HepG2 (cell line): ENCODE results near the gene IVD. TPM values are rescaled to one million over a fixed set of nuclear protein-coding genes. Genes with fewer than 3 reads are reported as not detected.

Experiments
- CBX2 ChIP-seq, 2 experiments: fragments of 200-600 bp in 1 of 2; sonication (generic); formaldehyde crosslinking in 1 of 2; IDR thresholded peaks; 2 replicates each; pipeline versions ENCODE4 v1.7.0 to v1.8.1; 2018 to 2022; ENCODE audit warnings: low read depth in 2 of 2, low read length in 1 of 2, mild to moderate bottlenecking in 1 of 2, missing genetic modification reagents in 1 of 2
- CREB3 ChIP-seq: sonication (generic); formaldehyde crosslinking; IDR thresholded peaks from 2 replicates; pipeline ENCODE4 v1.5.0; 2020; ENCODE audit warnings: missing genetic modification reagents
- EED ChIP-seq: sonication (generic); formaldehyde crosslinking; IDR thresholded peaks from 2 replicates; pipeline ENCODE4 v1.5.0; 2020; ENCODE audit warnings: mild to moderate bottlenecking, missing genetic modification reagents
- ELF4 ChIP-seq: sonication (generic); formaldehyde crosslinking; IDR thresholded peaks from 2 replicates; pipeline ENCODE4 v1.5.0; 2020; ENCODE audit warnings: missing genetic modification reagents, mild to moderate bottlenecking, moderate library complexity, borderline replicate concordance
- HDAC1 ChIP-seq: sonication (generic); formaldehyde crosslinking; IDR thresholded peaks from 2 replicates; pipeline ENCODE4 v1.5.1; 2020; ENCODE audit warnings: mild to moderate bottlenecking, missing genetic modification reagents
- RFX3 ChIP-seq: IDR thresholded peaks from 2 replicates; pipeline ENCODE4 v1.6.1; 2016; ENCODE audit warnings: missing biosample characterization, missing genetic modification reagents
- TCF7 ChIP-seq: sonication (generic); IDR thresholded peaks from 2 replicates; pipeline ENCODE4 v1.6.1; 2016; ENCODE audit warnings: antibody characterized with exemption, low read depth
- ZNF275 ChIP-seq: sonication (generic); formaldehyde crosslinking; IDR thresholded peaks from 2 replicates; pipeline ENCODE4 v1.8.0; 2022; ENCODE audit warnings: missing genetic modification reagents, mild to moderate bottlenecking, inconsistent platforms, borderline replicate concordance
- ZNF333 ChIP-seq: sonication (generic); formaldehyde crosslinking; IDR thresholded peaks from 2 replicates; pipeline ENCODE4 v1.4.0; 2020; ENCODE audit warnings: mild to moderate bottlenecking, missing genetic modification reagents, borderline replicate concordance
- ZNF503 ChIP-seq: sonication (generic); formaldehyde crosslinking; IDR thresholded peaks from 2 replicates; pipeline ENCODE4 v1.4.0; 2020; ENCODE audit warnings: missing genetic modification reagents
- ZNF564 ChIP-seq: sonication (generic); formaldehyde crosslinking; IDR thresholded peaks from 2 replicates; pipeline ENCODE4 v1.8.1; 2023; ENCODE audit warnings: mild to moderate bottlenecking, missing genetic modification reagents
- polyA plus RNA-seq, 8 experiments: library from polyadenylated mRNA; depleted of rRNA in 3 of 8; stranded (reverse) in 7 of 8; unstranded in 1 of 8; fragments of >200 nt; fragmentation: Illumina TruSeq in 4 of 8; extraction: Trizol in 4 of 8; gene quantifications; 2 replicates each; pipeline versions ENCODE4 v1.2.1 to v1.2.3, GENCODE V29; 2011 to 2016; ENCODE audit warnings: low read depth in 4 of 8, missing spikeins in 1 of 8, mixed read lengths in 1 of 8; ENCODE audit not compliant: insufficient read depth in 1 of 8
- total RNA-seq, 5 experiments: library from RNA; depleted of rRNA; stranded (reverse); fragments of >200 nt; fragmentation: Illumina TruSeq; extraction: Trizol; gene quantifications; 2 replicates each; pipeline ENCODE4 v1.2.3, GENCODE V29; 2016; ENCODE audit warnings: low read depth in 1 of 5
- TF ChIP-seq, protein P1 (sequence below): IDR thresholded peaks from 2 replicates; pipeline ENCODE4 v1.6.1; 2012; ENCODE audit warnings: low read length, improper control_type of control experiment
- TF ChIP-seq, protein P2 (sequence below): sonication (generic); formaldehyde crosslinking; IDR thresholded peaks from 2 replicates; pipeline ENCODE4 v1.5.1; 2020; ENCODE audit warnings: missing genetic modification reagents, mild to moderate bottlenecking, borderline replicate concordance

The IVD gene
- total and polyA plus RNA-seq, 2 of the 13 experiments (the other 11 are each of a cell fraction or from before 2014, with no cell fraction given): 48.0 to 53.9 TPM

GRCh38 chr15:40357723-40358470 is 47.7 kb upstream of the IVD start, which contains the start of gene DISP2 (continued):
- no peak for TF ChIP-seq ZNF333
- TF ChIP-seq, protein P1, sequence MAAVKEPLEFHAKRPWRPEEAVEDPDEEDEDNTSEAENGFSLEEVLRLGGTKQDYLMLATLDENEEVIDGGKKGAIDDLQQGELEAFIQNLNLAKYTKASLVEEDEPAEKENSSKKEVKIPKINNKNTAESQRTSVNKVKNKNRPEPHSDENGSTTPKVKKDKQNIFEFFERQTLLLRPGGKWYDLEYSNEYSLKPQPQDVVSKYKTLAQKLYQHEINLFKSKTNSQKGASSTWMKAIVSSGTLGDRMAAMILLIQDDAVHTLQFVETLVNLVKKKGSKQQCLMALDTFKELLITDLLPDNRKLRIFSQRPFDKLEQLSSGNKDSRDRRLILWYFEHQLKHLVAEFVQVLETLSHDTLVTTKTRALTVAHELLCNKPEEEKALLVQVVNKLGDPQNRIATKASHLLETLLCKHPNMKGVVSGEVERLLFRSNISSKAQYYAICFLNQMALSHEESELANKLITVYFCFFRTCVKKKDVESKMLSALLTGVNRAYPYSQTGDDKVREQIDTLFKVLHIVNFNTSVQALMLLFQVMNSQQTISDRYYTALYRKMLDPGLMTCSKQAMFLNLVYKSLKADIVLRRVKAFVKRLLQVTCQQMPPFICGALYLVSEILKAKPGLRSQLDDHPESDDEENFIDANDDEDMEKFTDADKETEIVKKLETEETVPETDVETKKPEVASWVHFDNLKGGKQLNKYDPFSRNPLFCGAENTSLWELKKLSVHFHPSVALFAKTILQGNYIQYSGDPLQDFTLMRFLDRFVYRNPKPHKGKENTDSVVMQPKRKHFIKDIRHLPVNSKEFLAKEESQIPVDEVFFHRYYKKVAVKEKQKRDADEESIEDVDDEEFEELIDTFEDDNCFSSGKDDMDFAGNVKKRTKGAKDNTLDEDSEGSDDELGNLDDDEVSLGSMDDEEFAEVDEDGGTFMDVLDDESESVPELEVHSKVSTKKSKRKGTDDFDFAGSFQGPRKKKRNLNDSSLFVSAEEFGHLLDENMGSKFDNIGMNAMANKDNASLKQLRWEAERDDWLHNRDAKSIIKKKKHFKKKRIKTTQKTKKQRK: no peak
- TF ChIP-seq TCF7: no peak
- TF ChIP-seq ZNF275 (CRISPR knock-in tag): no peak
- 0 out of 2 replicates have a peak, but pooled peaks have one; percentile 28 for TF ChIP-seq EED (CRISPR knock-in tag)
- TF ChIP-seq RFX3: no peak
- TF ChIP-seq, protein P2, sequence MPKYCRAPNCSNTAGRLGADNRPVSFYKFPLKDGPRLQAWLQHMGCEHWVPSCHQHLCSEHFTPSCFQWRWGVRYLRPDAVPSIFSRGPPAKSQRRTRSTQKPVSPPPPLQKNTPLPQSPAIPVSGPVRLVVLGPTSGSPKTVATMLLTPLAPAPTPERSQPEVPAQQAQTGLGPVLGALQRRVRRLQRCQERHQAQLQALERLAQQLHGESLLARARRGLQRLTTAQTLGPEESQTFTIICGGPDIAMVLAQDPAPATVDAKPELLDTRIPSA: no peak
- no peak for TF ChIP-seq ZNF503
- TF ChIP-seq ELF4 (CRISPR knock-in tag): no peak
- 0 out of 2 replicates have a peak, but pooled peaks have one; percentile 46 for TF ChIP-seq HDAC1 (CRISPR knock-in tag)
- peak; percentile 69; the same call in 1 of the 2 replicates for TF ChIP-seq ZNF564 (CRISPR knock-in tag)
- peak; percentile 48; the same call in 1 of the 2 replicates for TF ChIP-seq CREB3
- no peak for TF ChIP-seq CBX2 (IDR thresholded peaks at IDR 0.05; ENCODE audit: low read depth, low read length)
- TF ChIP-seq CBX2 (CRISPR knock-in tag; IDR thresholded peaks at IDR 0.05; ENCODE audit: low read depth): no peak
